K562 (cell line): ENCODE data around the gene NEK3. TPM values are rescaled to one million over a fixed set of nuclear protein-coding genes. Genes with fewer than 3 reads are reported as not detected.

Source experiments
- CBFA2T3 ChIP-seq: fragments of 450-650 bp; IDR thresholded peaks from 2 replicates; pipeline ENCODE4 v1.6.1; 2017
- CCNT2 ChIP-seq: IDR thresholded peaks from 2 replicates; pipeline ENCODE4 v1.6.1; 2011; ENCODE audit warnings: borderline replicate concordance, low read depth, mild to moderate bottlenecking, moderate library complexity, mixed read lengths, low read length; ENCODE audit not compliant: insufficient read length; ENCODE audit errors: extremely low read depth
- FOSL1 ChIP-seq: fragments of 200-800 bp; sonication (Bioruptor generic); conservative IDR thresholded peaks from 2 replicates; pipeline ENCODE4 v1.6.1; 2016; ENCODE audit warnings: missing genetic modification characterization, missing compliant biosample characterization
- FOXA3 ChIP-seq, 2 experiments: fragments of 450-650 bp in 1 of 2; sonication (generic) in 1 of 2; formaldehyde crosslinking; IDR thresholded peaks in 1 of 2; conservative IDR thresholded peaks in 1 of 2; 2 replicates each; pipeline versions ENCODE4 v1.4.0 to v1.8.0; 2020 to 2022; ENCODE audit warnings: mild to moderate bottlenecking in 2 of 2, missing genetic modification reagents in 1 of 2
- KDM1A ChIP-seq, 2 experiments: fragments of 450-650 bp; IDR thresholded peaks; 2 replicates each; pipeline ENCODE4 v1.6.1; 2016; ENCODE audit warnings: mild to moderate bottlenecking in 2 of 2
- LCOR ChIP-seq: sonication (generic); formaldehyde crosslinking; IDR thresholded peaks from 2 replicates; pipeline ENCODE4 v1.8.0; 2022; ENCODE audit warnings: mild to moderate bottlenecking, missing genetic modification reagents
- MBD1 ChIP-seq: fragments of 250-450 bp; sonication (Bioruptor Pico); IDR thresholded peaks from 2 replicates; pipeline ENCODE4 v1.8.0; 2022; ENCODE audit warnings: inconsistent platforms
- MGA ChIP-seq: fragments of 450-650 bp; IDR thresholded peaks from 2 replicates; pipeline ENCODE4 v1.6.1; 2016; ENCODE audit warnings: mild to moderate bottlenecking, moderate library complexity
- RCOR1 ChIP-seq, 2 experiments: IDR thresholded peaks; 2 replicates each; pipeline ENCODE4 v1.6.1; 2012; ENCODE audit warnings: low read depth in 2 of 2, low read length in 2 of 2, borderline replicate concordance in 1 of 2, improper control_type of control experiment in 1 of 2
- SOX6 ChIP-seq: fragments of 450-650 bp; IDR thresholded peaks from 2 replicates; pipeline ENCODE4 v1.6.1; 2014; ENCODE audit warnings: mild to moderate bottlenecking
- polyA plus RNA-seq, 8 experiments: library from polyadenylated mRNA; depleted of rRNA in 4 of 8; stranded (reverse) in 5 of 8; unstranded in 3 of 8; fragments of >200 nt; fragmentation: Nextera tagmentation in 2 of 8; fragmentation: Illumina TruSeq in 1 of 8; extraction: Ambion mirVana in 2 of 8; extraction: Trizol in 1 of 8; gene quantifications; 2 replicates each; pipeline versions ENCODE4 v1.2.1 to v1.2.3, GENCODE V29; 2011 to 2014; ENCODE audit warnings: inconsistent platforms in 1 of 8, missing spikeins in 1 of 8
- total RNA-seq, 7 experiments: library from RNA; depleted of rRNA in 6 of 7; stranded (reverse); fragments of >200 nt in 6 of 7; fragmentation: Illumina TruSeq in 2 of 7; extraction: Trizol in 2 of 7; gene quantifications; 2 replicates each; pipeline versions ENCODE4 v1.2.1 to v1.2.3, GENCODE V29; 2011 to 2021; ENCODE audit warnings: low replicate concordance in 1 of 7
- TF ChIP-seq, protein P1 (sequence below): fragments of 450-650 bp; IDR thresholded peaks from 2 replicates; pipeline ENCODE4 v1.6.1; 2016; ENCODE audit warnings: low read depth, mild to moderate bottlenecking, moderate library complexity

Gene NEK3
- total and polyA plus RNA-seq, 9 of the 15 experiments (the other 6 are each of a cell fraction or from before 2014, with no cell fraction given): 6.2 to 11.0 (median 9.3) TPM

- TF ChIP-seq CCNT2 (peak; percentile 25), MBD1 (CRISPR knock-in tag) (no peak), RCOR1 (IDR thresholded peaks at IDR 0.05; ENCODE audit: borderline replicate concordance in 1 of 2, low read depth in 2 of 2, low read length in 2 of 2) (peak in 1 of 2 experiments; percentile 40; a peak in 1 of 4 replicates), FOSL1 (peak; percentile 52), FOXA3 (CRISPR knock-in tag; conservative IDR thresholded peaks at IDR 0.05 in 1 of 2, IDR thresholded peaks at IDR 0.05 in 1 of 2) (peak in 1 of 2 experiments; percentile 48; a peak in 2 of 4 replicates), KDM1A (IDR thresholded peaks at IDR 0.05) (peak; percentile 75 to 87), LCOR (no peak), CBFA2T3 (peak; percentile 84), SOX6 (peak; percentile 97), MGA (no peak)
- TF ChIP-seq, protein P1, sequence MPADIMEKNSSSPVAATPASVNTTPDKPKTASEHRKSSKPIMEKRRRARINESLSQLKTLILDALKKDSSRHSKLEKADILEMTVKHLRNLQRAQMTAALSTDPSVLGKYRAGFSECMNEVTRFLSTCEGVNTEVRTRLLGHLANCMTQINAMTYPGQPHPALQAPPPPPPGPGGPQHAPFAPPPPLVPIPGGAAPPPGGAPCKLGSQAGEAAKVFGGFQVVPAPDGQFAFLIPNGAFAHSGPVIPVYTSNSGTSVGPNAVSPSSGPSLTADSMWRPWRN: peak; percentile 40; the same call in 1 of the 2 replicates
Observed at GRCh38 chr13:52162279-52163101, 3.1 kb upstream of the NEK3 start (continued).
